H1 (cell line): ENCODE results near the gene ERCC1. TPM values are rescaled to one million over a fixed set of nuclear protein-coding genes. Genes with fewer than 3 reads are reported as not detected.
A peak's percentile ranks its signal among the peaks of the same experiment; 100 is the strongest.

Source experiments
- ASH2L ChIP-seq: fragments of 200-600, 300-600 bp; sonication (generic); IDR thresholded peaks from one replicate; pipeline ENCODE4 v1.7.1; 2017; ENCODE audit warnings: low read length
- BRCA1 ChIP-seq: IDR thresholded peaks from 2 replicates; pipeline ENCODE4 v1.6.1; 2012; ENCODE audit warnings: low read depth, low read length, improper control_type of control experiment
- CBX5 ChIP-seq: fragments of 300-800, 300-1000 bp; sonication (generic); IDR thresholded peaks from 2 replicates; pipeline ENCODE4 v1.7.1; 2016; ENCODE audit warnings: antibody characterized with exemption, low read length, low read depth
- CBX8 ChIP-seq: fragments of 300-800, 300-1000 bp; sonication (generic); IDR thresholded peaks from 2 replicates; pipeline ENCODE4 v1.7.1; 2016; ENCODE audit warnings: low read depth, low read length, borderline replicate concordance
- CHD2 ChIP-seq: IDR thresholded peaks from 2 replicates; pipeline ENCODE4 v1.6.1; 2012; ENCODE audit warnings: low read length, improper control_type of control experiment
- EGR1 ChIP-seq: IDR thresholded peaks from 2 replicates; pipeline ENCODE4 v1.6.1; 2011; ENCODE audit warnings: low read depth, low read length, borderline replicate concordance
- FOSL1 ChIP-seq: IDR thresholded peaks from 2 replicates; pipeline ENCODE4 v1.6.1; 2011; ENCODE audit warnings: mild to moderate bottlenecking, low read depth, low read length, moderate library complexity; ENCODE audit not compliant: insufficient read depth
- GTF2F1 ChIP-seq: IDR thresholded peaks from 2 replicates; pipeline ENCODE4 v1.6.1; 2012; ENCODE audit warnings: low read depth, low read length, improper control_type of control experiment, borderline replicate concordance
- HDAC2 ChIP-seq, 2 experiments: fragments of 300-600 bp in 1 of 2; sonication (generic) in 1 of 2; IDR thresholded peaks; 2 replicates each; pipeline ENCODE4 v1.6.1; 2011 to 2012; ENCODE audit warnings: low read depth in 2 of 2, low read length in 2 of 2, mild to moderate bottlenecking in 2 of 2, moderate library complexity in 2 of 2, borderline replicate concordance in 1 of 2, inconsistent platforms in 1 of 2
- HDAC6 ChIP-seq: IDR thresholded peaks from one replicate; pipeline ENCODE4 v1.7.1; 2012; ENCODE audit warnings: low read depth, mild to moderate bottlenecking, inconsistent platforms, low read length, moderate library complexity
- KDM4A ChIP-seq: IDR thresholded peaks from one replicate; pipeline ENCODE4 v1.7.1; 2012; ENCODE audit warnings: low read depth, mild to moderate bottlenecking, moderate library complexity, low read length, inconsistent platforms; ENCODE audit not compliant: severe bottlenecking
- KDM5A ChIP-seq: fragments of 200-600 bp; IDR thresholded peaks from 2 replicates; pipeline ENCODE4 v1.7.1; 2012; ENCODE audit warnings: mild to moderate bottlenecking, low read length, inconsistent platforms, mixed read lengths
- RAD21 ChIP-seq, 2 experiments: IDR thresholded peaks in 1 of 2; conservative IDR thresholded peaks in 1 of 2; 2 replicates each; pipeline ENCODE4 v1.6.1; 2011; ENCODE audit warnings: low read depth in 2 of 2, low read length in 2 of 2, improper control_type of control experiment in 1 of 2, inconsistent platforms in 1 of 2, mild to moderate bottlenecking in 1 of 2, moderate library complexity in 1 of 2
- RNF2 ChIP-seq: fragments of 200-900, 300-1000 bp; sonication (generic); IDR thresholded peaks from 2 replicates; pipeline ENCODE4 v1.7.1; 2016; ENCODE audit warnings: borderline replicate concordance, low read depth, mild to moderate bottlenecking, antibody characterized with exemption, low read length; ENCODE audit not compliant: poor library complexity, severe bottlenecking; ENCODE audit errors: missing control alignments
- RXRA ChIP-seq: IDR thresholded peaks from 2 replicates; pipeline ENCODE4 v1.6.1; 2011; ENCODE audit warnings: low read depth, mild to moderate bottlenecking, low read length, moderate library complexity; ENCODE audit not compliant: insufficient read depth
- SIX5 ChIP-seq: IDR thresholded peaks from 2 replicates; pipeline ENCODE4 v1.6.1; 2011; ENCODE audit warnings: mild to moderate bottlenecking, low read depth, low read length
- SP1 ChIP-seq: IDR thresholded peaks from 2 replicates; pipeline ENCODE4 v1.6.1; 2011; ENCODE audit warnings: low read depth, low read length
- SRF ChIP-seq: IDR thresholded peaks from 2 replicates; pipeline ENCODE4 v1.6.1; 2011; ENCODE audit warnings: mild to moderate bottlenecking, low read depth, low read length, moderate library complexity
- TEAD4 ChIP-seq: IDR thresholded peaks from 2 replicates; pipeline ENCODE4 v1.6.1; 2012; ENCODE audit warnings: low read depth, low read length, inconsistent platforms, mixed read lengths
- polyA plus RNA-seq, 7 experiments: library from polyadenylated mRNA; depleted of rRNA in 3 of 7; stranded (reverse) in 5 of 7; unstranded in 2 of 7; fragments of >200 nt in 5 of 7; fragments of 200-250 nt in 2 of 7; gene quantifications; 1 replicate in 5 of 7; 2 replicates in 1 of 7; 4 replicates in 1 of 7; pipeline versions ENCODE4 v1.2.1 to v1.2.3, GENCODE V29; 2011 to 2013; ENCODE audit warnings: missing spikeins in 2 of 7, mixed read lengths in 2 of 7
- total RNA-seq: library from RNA; stranded (reverse); fragmentation: NEBNext Ultra II Directional; extraction: Animal tissue kit (Norgen Biotek cat#: 25700); gene quantifications from 2 replicates; pipeline ENCODE4 v1.2.1, GENCODE V29; 2021
- TF ChIP-seq, protein P1 (sequence below): IDR thresholded peaks from 2 replicates; pipeline ENCODE4 v1.6.1; 2011; ENCODE audit warnings: low read length, improper control_type of control experiment
- TF ChIP-seq, protein P2 (sequence below): IDR thresholded peaks from 2 replicates; pipeline ENCODE4 v1.6.1; 2012; ENCODE audit warnings: low read length, inconsistent platforms

Gene ERCC1
- total and polyA plus RNA-seq, 2 of the 8 experiments (the other 6 are each of a cell fraction or from before 2014, with no cell fraction given), result 44.7 to 94.2 TPM

DNA sequence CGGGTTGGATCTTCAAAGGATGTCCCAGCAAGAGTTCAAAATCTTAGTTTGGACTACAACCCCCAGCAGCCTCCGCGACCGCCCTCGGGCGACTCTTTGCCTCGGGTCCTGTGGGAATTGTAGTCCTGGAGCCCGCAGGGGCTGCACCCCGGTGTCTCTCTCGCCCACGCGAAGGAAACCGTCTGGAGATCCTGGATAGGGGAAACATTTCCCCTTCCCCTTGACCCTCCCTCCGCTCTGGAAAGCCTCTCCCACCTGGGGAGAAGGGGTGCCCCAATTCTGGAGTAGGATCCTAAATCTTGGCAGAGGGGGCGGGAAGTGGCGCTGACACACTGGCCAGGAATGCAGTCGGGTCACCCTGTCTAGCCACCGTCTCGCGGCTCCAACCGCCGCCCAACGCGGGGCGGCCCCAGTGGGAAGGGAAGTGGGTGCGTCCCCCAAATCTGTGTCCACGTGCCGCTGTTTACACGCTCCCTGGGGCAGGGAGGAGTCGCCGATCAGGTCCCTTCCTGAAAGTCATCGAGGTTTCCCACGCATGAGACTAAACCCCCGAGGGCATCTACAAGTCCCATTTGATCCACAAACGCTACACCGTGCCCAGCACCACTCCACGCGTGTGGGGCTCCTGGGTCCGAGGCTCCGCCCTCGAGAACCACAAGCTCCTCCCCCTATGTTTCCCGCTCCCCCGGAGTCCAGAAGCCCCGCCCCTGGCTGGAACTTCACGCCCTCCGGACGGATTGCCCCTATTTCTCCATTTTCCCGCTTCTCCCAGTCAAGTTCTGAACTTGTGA, 18.1 kb downstream of the ERCC1 start (continued):
- TF ChIP-seq TEAD4, result peak; percentile 72
- TF ChIP-seq GTF2F1, result no peak
- TF ChIP-seq, protein P1, sequence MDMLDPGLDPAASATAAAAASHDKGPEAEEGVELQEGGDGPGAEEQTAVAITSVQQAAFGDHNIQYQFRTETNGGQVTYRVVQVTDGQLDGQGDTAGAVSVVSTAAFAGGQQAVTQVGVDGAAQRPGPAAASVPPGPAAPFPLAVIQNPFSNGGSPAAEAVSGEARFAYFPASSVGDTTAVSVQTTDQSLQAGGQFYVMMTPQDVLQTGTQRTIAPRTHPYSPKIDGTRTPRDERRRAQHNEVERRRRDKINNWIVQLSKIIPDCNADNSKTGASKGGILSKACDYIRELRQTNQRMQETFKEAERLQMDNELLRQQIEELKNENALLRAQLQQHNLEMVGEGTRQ, result peak; percentile 7; the same call in 1 of the 2 replicates
- no peak for TF ChIP-seq KDM5A
- TF ChIP-seq RNF2, result no peak
- TF ChIP-seq CHD2, result no peak
- TF ChIP-seq SRF, result no peak
- no peak for TF ChIP-seq CBX5
- TF ChIP-seq ASH2L, result no peak
- TF ChIP-seq KDM4A, result peak; percentile 60
- TF ChIP-seq RAD21 (IDR thresholded peaks at IDR 0.05 in 1 of 2, conservative IDR thresholded peaks at IDR 0.05 in 1 of 2; ENCODE audit: low read depth in 2 of 2, low read length in 2 of 2), result no peak
- peak; percentile 49 for TF ChIP-seq EGR1
- no peak for TF ChIP-seq HDAC6
- no peak for TF ChIP-seq RXRA
- peak; percentile 8 to 85; a peak in 2 of 4 replicates for TF ChIP-seq HDAC2 (IDR thresholded peaks at IDR 0.05; ENCODE audit: borderline replicate concordance in 1 of 2, low read depth in 2 of 2, low read length in 2 of 2)
- peak; percentile 98 for TF ChIP-seq SIX5
- no peak for TF ChIP-seq SP1
- TF ChIP-seq, protein P2, sequence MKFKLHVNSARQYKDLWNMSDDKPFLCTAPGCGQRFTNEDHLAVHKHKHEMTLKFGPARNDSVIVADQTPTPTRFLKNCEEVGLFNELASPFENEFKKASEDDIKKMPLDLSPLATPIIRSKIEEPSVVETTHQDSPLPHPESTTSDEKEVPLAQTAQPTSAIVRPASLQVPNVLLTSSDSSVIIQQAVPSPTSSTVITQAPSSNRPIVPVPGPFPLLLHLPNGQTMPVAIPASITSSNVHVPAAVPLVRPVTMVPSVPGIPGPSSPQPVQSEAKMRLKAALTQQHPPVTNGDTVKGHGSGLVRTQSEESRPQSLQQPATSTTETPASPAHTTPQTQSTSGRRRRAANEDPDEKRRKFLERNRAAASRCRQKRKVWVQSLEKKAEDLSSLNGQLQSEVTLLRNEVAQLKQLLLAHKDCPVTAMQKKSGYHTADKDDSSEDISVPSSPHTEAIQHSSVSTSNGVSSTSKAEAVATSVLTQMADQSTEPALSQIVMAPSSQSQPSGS, result no peak
- TF ChIP-seq BRCA1, result no peak
- TF ChIP-seq FOSL1, result no peak
- no peak for TF ChIP-seq CBX8
